CD4-positive, CD25-positive, alpha-beta regulatory T cell (primary cell): ENCODE measurements around the gene APBB2. TPM values are rescaled to one million over a fixed set of nuclear protein-coding genes. Genes with fewer than 3 reads are reported as not detected.
A peak's percentile ranks its signal among the peaks of the same experiment; 100 is the strongest.

ENCODE experiments used
- ATAC-seq, 2 donors: fragments of 150-1000 bp; cut with Tn5 transposase; one replicate each; pipeline ENCODE4 v1.10.0; 2021; ENCODE audit warnings: low read depth in 2 of 2, moderate number of reproducible peaks in 2 of 2, moderate library complexity in 1 of 2
- DNase-seq, 3 donors: peaks; one replicate each; pipeline versions ENCODE4 v3.0.0 to v3.0.0-alpha.2; 2012 to 2022; ENCODE audit warnings: mixed read lengths in 1 of 3
- H3K27ac ChIP-seq: one replicate; pipeline ENCODE4 v1.7.0; 2013; ENCODE audit warnings: mild to moderate bottlenecking, low read length; ENCODE audit not compliant: insufficient read depth, poor library complexity, severe bottlenecking
- H3K27me3 ChIP-seq: one replicate; pipeline ENCODE4 v1.7.0; 2013; ENCODE audit warnings: low read length; ENCODE audit not compliant: control insufficient read depth, insufficient read depth
- H3K36me3 ChIP-seq: one replicate; pipeline ENCODE4 v1.7.0; 2013; ENCODE audit warnings: mild to moderate bottlenecking, low read length, moderate library complexity; ENCODE audit not compliant: control insufficient read depth, insufficient read depth
- H3K4me1 ChIP-seq: 2 replicates; pipeline ENCODE4 v1.7.0; 2013; ENCODE audit warnings: mild to moderate bottlenecking, low read length; ENCODE audit not compliant: insufficient read depth, control insufficient read depth, poor library complexity, severe bottlenecking
- H3K4me3 ChIP-seq: one replicate; pipeline ENCODE4 v1.7.0; 2013; ENCODE audit warnings: low read depth, mild to moderate bottlenecking, low read length, moderate library complexity
- H3K9me3 ChIP-seq, 2 experiments: 1 replicate in 1 of 2; 2 replicates in 1 of 2; pipeline ENCODE4 v1.7.0; 2013; ENCODE audit warnings: low read length in 2 of 2, mild to moderate bottlenecking in 1 of 2, moderate library complexity in 1 of 2; ENCODE audit not compliant: control insufficient read depth in 2 of 2
- H3K27ac Mint-ChIP-seq, 3 donors: one replicate each; pipeline ENCODE4 v1.8.0; 2020 to 2022; ENCODE audit warnings: mild to moderate bottlenecking in 3 of 3, mixed read lengths in 3 of 3, moderate library complexity in 2 of 3
- H3K27me3 Mint-ChIP-seq: one replicate; pipeline ENCODE4 v1.8.0; 2022; ENCODE audit warnings: mild to moderate bottlenecking, mixed read lengths
- H3K36me3 Mint-ChIP-seq: one replicate; pipeline ENCODE4 v1.8.0; 2020; ENCODE audit warnings: mixed read lengths
- H3K4me1 Mint-ChIP-seq, 4 donors: one replicate each; pipeline ENCODE4 v1.8.0; 2020 to 2022; ENCODE audit warnings: mixed read lengths in 4 of 4, mild to moderate bottlenecking in 1 of 4
- H3K4me3 Mint-ChIP-seq, 4 donors: one replicate each; pipeline ENCODE4 v1.8.0; 2020 to 2022; ENCODE audit warnings: mild to moderate bottlenecking in 4 of 4, mixed read lengths in 4 of 4, moderate library complexity in 3 of 4
- H3K9me3 Mint-ChIP-seq, 7 donors: one replicate each; pipeline ENCODE4 v1.8.0; 2020 to 2022; ENCODE audit warnings: mixed read lengths in 7 of 7, mild to moderate bottlenecking in 3 of 7, moderate library complexity in 2 of 7
- polyA plus RNA-seq, 4 donors: library from polyadenylated mRNA; unstranded; fragments of 300-500 nt; fragmentation: Illumina TruSeq; gene quantifications; one replicate each; pipeline ENCODE4 v1.2.3, GENCODE V29; 2021
- total RNA-seq: library from RNA; stranded (reverse); gene quantifications from one replicate; pipeline ENCODE4 v1.2.3, GENCODE V29; 2022

The APBB2 gene
- total and polyA plus RNA-seq, 5 donors from 2014 or later: not detected

GRCh38 chr4:40915318-40916217 lies 298.8 kb downstream of the APBB2 start:
- peaks cover 0 to 8% (median 5%) of the 10 kb centered on the region in 4 donors for H3K4me1 Mint-ChIP-seq
- Histone ChIP-seq H3K4me3 (no peak overlapping the region), H3K4me1 (no peaks in the 10 kb centered on the region), H3K27ac (no peak overlapping the region), H3K27me3 (no peaks in the 10 kb centered on the region), H3K36me3 (no peaks in the 10 kb centered on the region), H3K9me3 (no peaks in the 10 kb centered on the region)
- H3K27ac Mint-ChIP-seq: peak overlapping the region in 1 of 3 donors; percentile 32
- ATAC-seq: no peak
- no peaks in the 10 kb centered on the region for H3K9me3 Mint-ChIP-seq
- no peak overlapping the region for H3K4me3 Mint-ChIP-seq
- H3K36me3 Mint-ChIP-seq: no peaks in the 10 kb centered on the region
- DNase-seq: peak in 1 of 3 donors; percentile 47
- peaks cover 5% of the 10 kb centered on the region for H3K27me3 Mint-ChIP-seq

GRCh38 chr4:40912460-40913184 lies 301.7 kb downstream of the APBB2 start:
- ATAC-seq (no peak), DNase-seq (no peak)
- Histone ChIP-seq H3K4me3 (no peak overlapping the region), H3K27ac (no peak overlapping the region), H3K4me1 (peaks cover 8% of the 10 kb centered on the region), H3K9me3 (no peaks in the 10 kb centered on the region), H3K36me3 (no peaks in the 10 kb centered on the region), H3K27me3 (no peaks in the 10 kb centered on the region)
- Mint-ChIP-seq H3K27me3 (peaks cover 5% of the 10 kb centered on the region), H3K9me3 (peaks cover 0 to 1% (median 0%) of the 10 kb centered on the region in 7 donors), H3K27ac (peak overlapping the region in 1 of 3 donors; percentile 17), H3K4me3 (no peak overlapping the region), H3K36me3 (no peaks in the 10 kb centered on the region), H3K4me1 (peaks cover 10 to 24% (median 16%) of the 10 kb centered on the region in 4 donors)

DNA sequence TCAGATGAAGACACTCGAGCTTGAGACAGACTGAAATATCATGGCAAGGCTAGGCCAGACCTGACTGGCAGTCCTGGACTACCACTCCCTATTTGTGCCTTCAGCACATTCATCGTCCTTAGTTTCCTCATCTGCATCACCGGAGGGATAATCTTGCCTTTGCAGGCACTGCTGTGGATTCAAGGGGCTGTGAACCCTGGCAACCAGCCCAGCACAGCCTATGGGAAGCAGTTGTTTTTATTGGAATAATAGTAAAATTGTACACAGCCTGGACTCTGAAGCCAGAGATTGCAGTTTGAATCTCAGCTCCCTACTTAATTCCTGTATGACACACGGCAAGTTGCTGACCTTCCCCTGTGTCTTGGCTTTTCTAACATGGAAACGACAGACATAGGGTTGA lies 303.6 kb downstream of the APBB2 start:
- Histone ChIP-seq H3K4me3 (no peak overlapping the region), H3K36me3 (no peaks in the 10 kb centered on the region), H3K4me1 (peaks cover 8% of the 10 kb centered on the region), H3K9me3 (no peaks in the 10 kb centered on the region), H3K27ac (no peak overlapping the region), H3K27me3 (no peaks in the 10 kb centered on the region)
- Mint-ChIP-seq H3K4me3 (no peak overlapping the region), H3K9me3 (peaks cover 0 to 1% (median 0%) of the 10 kb centered on the region in 7 donors), H3K27me3 (peaks cover 5% of the 10 kb centered on the region), H3K27ac (peak overlapping the region in 1 of 3 donors; percentile 61), H3K4me1 (peaks cover 10 to 22% (median 15%) of the 10 kb centered on the region in 4 donors), H3K36me3 (no peaks in the 10 kb centered on the region)
- DNase-seq (no peak), ATAC-seq (no peak)

- no peaks in the 10 kb centered on the region for H3K27me3 ChIP-seq
- Mint-ChIP-seq H3K4me3 (peak overlapping the region in 1 of 4 donors; percentile 52), H3K27me3 (no peaks in the 10 kb centered on the region), H3K9me3 (peaks cover 0 to 1% (median 0%) of the 10 kb centered on the region in 7 donors), H3K27ac (peak overlapping the region in 2 of 3 donors; percentile 42 to 51), H3K4me1 (peaks cover 8 to 17% (median 12%) of the 10 kb centered on the region in 4 donors), H3K36me3 (no peaks in the 10 kb centered on the region)
- DNase-seq (peak in 1 of 3 donors; percentile 51), ATAC-seq (peak in 1 of 2 donors; percentile 29)
- H3K27ac ChIP-seq: no peak overlapping the region
- peaks cover 8% of the 10 kb centered on the region for H3K4me1 ChIP-seq
- H3K36me3 ChIP-seq: no peaks in the 10 kb centered on the region
- H3K9me3 ChIP-seq: no peaks in the 10 kb centered on the region
- H3K4me3 ChIP-seq: no peak overlapping the region
These were observed 304.9 kb downstream of the APBB2 start for GRCh38 chr4:40909363-40909876.

- Mint-ChIP-seq H3K36me3 (no peaks in the 10 kb centered on the region), H3K27me3 (no peaks in the 10 kb centered on the region), H3K4me3 (peak overlapping the region in 3 of 4 donors; percentile 29 to 52 (median 47)), H3K4me1 (peaks cover 8 to 17% (median 12%) of the 10 kb centered on the region in 4 donors), H3K27ac (peak overlapping the region; percentile 42 to 69 (median 62)), H3K9me3 (peaks cover 0 to 1% (median 0%) of the 10 kb centered on the region in 7 donors)
- Histone ChIP-seq H3K27ac (no peak overlapping the region), H3K4me3 (no peak overlapping the region), H3K9me3 (no peaks in the 10 kb centered on the region), H3K4me1 (peaks cover 8% of the 10 kb centered on the region), H3K27me3 (no peaks in the 10 kb centered on the region), H3K36me3 (no peaks in the 10 kb centered on the region)
- ATAC-seq: peak; percentile 74 to 79
- peak; percentile 32 to 86 (median 59) for DNase-seq
These were observed 305.5 kb downstream of the APBB2 start for GRCh38 chr4:40908702-40909362.

GRCh38 chr4:40908297-40908696 lies 306.0 kb downstream of the APBB2 start:
- Mint-ChIP-seq H3K4me3 (no peak overlapping the region), H3K9me3 (peaks cover 0 to 1% (median 0%) of the 10 kb centered on the region in 7 donors), H3K27me3 (no peaks in the 10 kb centered on the region), H3K4me1 (peaks cover 8 to 17% (median 12%) of the 10 kb centered on the region in 4 donors), H3K27ac (no peak overlapping the region), H3K36me3 (no peaks in the 10 kb centered on the region)
- H3K4me1 ChIP-seq: peaks cover 8% of the 10 kb centered on the region
- ATAC-seq (no peak), DNase-seq (no peak)
- no peak overlapping the region for H3K4me3 ChIP-seq
- H3K9me3 ChIP-seq: no peaks in the 10 kb centered on the region
- no peaks in the 10 kb centered on the region for H3K27me3 ChIP-seq
- no peak overlapping the region for H3K27ac ChIP-seq
- no peaks in the 10 kb centered on the region for H3K36me3 ChIP-seq

DNA sequence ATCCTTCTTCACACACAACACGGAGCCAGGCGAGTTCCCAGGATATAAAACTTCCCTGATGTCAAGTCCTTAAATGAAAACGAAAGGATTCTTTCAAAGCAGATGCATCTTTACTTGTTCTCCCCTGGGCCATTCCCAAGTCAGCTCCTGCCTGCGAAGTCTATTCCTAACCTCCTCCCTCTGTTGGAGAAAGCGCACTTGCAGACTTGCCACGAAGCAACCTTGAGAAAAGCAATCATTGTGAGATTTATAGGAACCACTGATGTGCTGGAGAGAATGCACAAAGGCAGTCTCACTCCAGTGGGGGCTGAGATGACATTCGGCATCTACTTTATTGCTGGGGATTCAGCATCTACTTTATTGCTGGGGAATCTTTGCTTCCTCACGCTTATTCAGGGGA lies 308.9 kb downstream of the APBB2 start:
- Mint-ChIP-seq H3K9me3 (peaks cover 0 to 1% (median 0%) of the 10 kb centered on the region in 7 donors), H3K27me3 (no peaks in the 10 kb centered on the region), H3K4me3 (no peak overlapping the region), H3K4me1 (peaks cover 8 to 17% (median 12%) of the 10 kb centered on the region in 4 donors), H3K36me3 (no peaks in the 10 kb centered on the region), H3K27ac (no peak overlapping the region)
- H3K4me1 ChIP-seq: peaks cover 8% of the 10 kb centered on the region
- no peaks in the 10 kb centered on the region for H3K9me3 ChIP-seq
- H3K36me3 ChIP-seq: no peaks in the 10 kb centered on the region
- no peak for ATAC-seq
- no peak overlapping the region for H3K4me3 ChIP-seq
- H3K27me3 ChIP-seq: no peaks in the 10 kb centered on the region
- H3K27ac ChIP-seq: no peak overlapping the region
- DNase-seq: no peak
